Measurements from ENCODE around the gene TMTC1.

DNA sequence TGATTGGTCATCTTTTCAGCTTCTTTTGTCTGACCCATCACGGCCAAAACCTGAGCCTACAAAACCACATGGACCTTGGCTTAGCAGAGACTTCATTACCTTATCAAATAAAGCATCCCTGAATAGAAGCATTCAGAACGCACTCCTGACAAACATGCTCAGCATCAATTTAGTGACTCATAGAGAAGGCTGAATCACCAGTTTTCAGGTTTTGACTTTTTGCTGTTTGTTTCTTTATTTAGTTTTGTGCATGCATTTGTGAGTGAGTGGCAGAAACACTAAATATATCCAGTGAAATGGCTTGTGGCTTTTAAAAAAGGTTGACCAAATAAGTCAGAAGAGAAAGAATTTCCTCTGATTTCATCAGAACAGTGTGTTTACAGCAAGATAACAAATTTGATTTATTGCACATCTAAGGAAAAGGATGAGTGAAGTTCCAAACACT lies 267.3 kb downstream of the TMTC1 start:
- TF ChIP-seq, protein P1, sequence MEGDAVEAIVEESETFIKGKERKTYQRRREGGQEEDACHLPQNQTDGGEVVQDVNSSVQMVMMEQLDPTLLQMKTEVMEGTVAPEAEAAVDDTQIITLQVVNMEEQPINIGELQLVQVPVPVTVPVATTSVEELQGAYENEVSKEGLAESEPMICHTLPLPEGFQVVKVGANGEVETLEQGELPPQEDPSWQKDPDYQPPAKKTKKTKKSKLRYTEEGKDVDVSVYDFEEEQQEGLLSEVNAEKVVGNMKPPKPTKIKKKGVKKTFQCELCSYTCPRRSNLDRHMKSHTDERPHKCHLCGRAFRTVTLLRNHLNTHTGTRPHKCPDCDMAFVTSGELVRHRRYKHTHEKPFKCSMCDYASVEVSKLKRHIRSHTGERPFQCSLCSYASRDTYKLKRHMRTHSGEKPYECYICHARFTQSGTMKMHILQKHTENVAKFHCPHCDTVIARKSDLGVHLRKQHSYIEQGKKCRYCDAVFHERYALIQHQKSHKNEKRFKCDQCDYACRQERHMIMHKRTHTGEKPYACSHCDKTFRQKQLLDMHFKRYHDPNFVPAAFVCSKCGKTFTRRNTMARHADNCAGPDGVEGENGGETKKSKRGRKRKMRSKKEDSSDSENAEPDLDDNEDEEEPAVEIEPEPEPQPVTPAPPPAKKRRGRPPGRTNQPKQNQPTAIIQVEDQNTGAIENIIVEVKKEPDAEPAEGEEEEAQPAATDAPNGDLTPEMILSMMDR (IDR thresholded peaks at IDR 0.05) = no peak
- TF ChIP-seq POLR2A (IDR thresholded peaks at IDR 0.05) = no peak
